ENCODE data around the gene SYNGAP1. TPM values are rescaled to one million over a fixed set of nuclear protein-coding genes. Genes with fewer than 3 reads are reported as not detected.
"Not testable (repeated sequence)": the region's sequence is repeated elsewhere in the genome, so short reads cannot be mapped to it uniquely, and the experiment has no call there.

SYNGAP1 gene
- total RNA-seq, 1 donor from 2014 or later, result 14.1 TPM

- DNase-seq (ENCODE audit: low spot score), result not testable (repeated sequence)
Measured at GRCh38 chr6:33399881-33400280, 20.0 kb upstream of the SYNGAP1 start.

- DNase-seq (ENCODE audit: low spot score), result no peak
Measured at GRCh38 chr6:33404884-33405283, 15.0 kb upstream of the SYNGAP1 start.

- no peak for DNase-seq (ENCODE audit: low spot score)
Measured at GRCh38 chr6:33405386-33405940, 14.4 kb upstream of the SYNGAP1 start.

- no peak for DNase-seq (ENCODE audit: low spot score)
Measured at GRCh38 chr6:33406126-33406525, 13.7 kb upstream of the SYNGAP1 start.

- DNase-seq (ENCODE audit: low spot score), result no peak
Measured at GRCh38 chr6:33407132-33407718, 12.6 kb upstream of the SYNGAP1 start.

GRCh38 chr6:33410050-33410710 is 9.7 kb upstream of the SYNGAP1 start:
- DNase-seq (ENCODE audit: low spot score), result peak; percentile 100

GRCh38 chr6:33410711-33411631 is 8.9 kb upstream of the SYNGAP1 start, which contains the start of gene PHF1:
Gene PHF1, plus strand, starts transcription at chr6:33411014. Its CDS starts 1,250 bp downstream, at chr6:33412264.
- DNase-seq (ENCODE audit: low spot score), result no peak

GRCh38 chr6:33411632-33412005 is 8.2 kb upstream of the SYNGAP1 start:
- DNase-seq (ENCODE audit: low spot score), result no peak

GRCh38 chr6:33412140-33413009 is 7.5 kb upstream of the SYNGAP1 start:
- DNase-seq (ENCODE audit: low spot score), result no peak

- DNase-seq (ENCODE audit: low spot score), result no peak
Measured at GRCh38 chr6:33413241-33414120, 6.4 kb upstream of the SYNGAP1 start.

GRCh38 chr6:33414592-33415271 is 5.1 kb upstream of the SYNGAP1 start:
- no peak for DNase-seq (ENCODE audit: low spot score)

- no peak for DNase-seq (ENCODE audit: low spot score)
Measured at GRCh38 chr6:33415831-33416230, 4.0 kb upstream of the SYNGAP1 start.

GRCh38 chr6:33416386-33417127 is 3.3 kb upstream of the SYNGAP1 start:
- no peak for DNase-seq (ENCODE audit: low spot score)

GRCh38 chr6:33417128-33417902 is 2.5 kb upstream of the SYNGAP1 start:
- DNase-seq (ENCODE audit: low spot score), result no peak

- peak; percentile 99 for DNase-seq (ENCODE audit: low spot score)
Measured at GRCh38 chr6:33417903-33418689, 1.8 kb upstream of the SYNGAP1 start, which contains the start of gene CUTA. Gene CUTA, minus strand, starts transcription at chr6:33418107. Its CDS starts 107 bp downstream, at chr6:33418000.

- DNase-seq (ENCODE audit: low spot score), result no peak
Measured at GRCh38 chr6:33418690-33419291, 1.1 kb upstream of the SYNGAP1 start.
